C4-2B (cell line): ENCODE results near the gene FEZ2.

ENCODE experiments used
- ZFX ChIP-seq: fragments of 450-650 bp; IDR thresholded peaks from 2 replicates; pipeline ENCODE4 v1.6.1; 2017
- TF ChIP-seq, protein P1 (sequence below): fragments of 450-650 bp; conservative IDR thresholded peaks from 2 replicates; pipeline ENCODE4 v1.5.1; 2017; ENCODE audit warnings: mild to moderate bottlenecking

DNA sequence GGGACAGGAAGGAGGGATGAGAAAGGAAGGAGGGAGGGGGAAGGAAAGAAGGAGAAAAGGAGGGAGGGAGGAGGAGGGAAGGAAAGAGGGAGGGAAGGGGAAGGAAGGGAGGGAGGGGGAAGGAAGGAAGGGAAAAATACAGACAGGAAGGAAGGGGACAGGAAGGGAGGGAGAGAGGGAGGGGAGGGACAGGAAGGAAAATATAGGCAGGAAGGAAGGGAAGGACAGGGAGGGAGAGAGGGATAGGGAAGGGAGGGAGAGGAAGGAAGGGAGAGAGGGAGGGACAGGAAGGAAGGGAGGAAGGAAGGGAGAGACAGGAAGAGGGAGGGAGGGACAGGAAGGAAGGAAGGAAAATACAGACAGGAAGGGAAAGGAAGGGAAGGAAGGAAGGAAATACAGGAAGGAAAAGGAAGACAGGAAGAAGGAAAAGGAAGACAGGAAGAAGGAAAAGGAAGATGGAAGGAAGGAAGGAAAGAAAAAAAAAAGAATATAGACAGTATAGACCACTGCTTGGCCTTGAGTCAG is 63.6 kb downstream of the FEZ2 start:
- TF ChIP-seq, protein P1, sequence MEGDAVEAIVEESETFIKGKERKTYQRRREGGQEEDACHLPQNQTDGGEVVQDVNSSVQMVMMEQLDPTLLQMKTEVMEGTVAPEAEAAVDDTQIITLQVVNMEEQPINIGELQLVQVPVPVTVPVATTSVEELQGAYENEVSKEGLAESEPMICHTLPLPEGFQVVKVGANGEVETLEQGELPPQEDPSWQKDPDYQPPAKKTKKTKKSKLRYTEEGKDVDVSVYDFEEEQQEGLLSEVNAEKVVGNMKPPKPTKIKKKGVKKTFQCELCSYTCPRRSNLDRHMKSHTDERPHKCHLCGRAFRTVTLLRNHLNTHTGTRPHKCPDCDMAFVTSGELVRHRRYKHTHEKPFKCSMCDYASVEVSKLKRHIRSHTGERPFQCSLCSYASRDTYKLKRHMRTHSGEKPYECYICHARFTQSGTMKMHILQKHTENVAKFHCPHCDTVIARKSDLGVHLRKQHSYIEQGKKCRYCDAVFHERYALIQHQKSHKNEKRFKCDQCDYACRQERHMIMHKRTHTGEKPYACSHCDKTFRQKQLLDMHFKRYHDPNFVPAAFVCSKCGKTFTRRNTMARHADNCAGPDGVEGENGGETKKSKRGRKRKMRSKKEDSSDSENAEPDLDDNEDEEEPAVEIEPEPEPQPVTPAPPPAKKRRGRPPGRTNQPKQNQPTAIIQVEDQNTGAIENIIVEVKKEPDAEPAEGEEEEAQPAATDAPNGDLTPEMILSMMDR = no peak
- no peak for TF ChIP-seq ZFX
